ENCODE data around the gene SURF2.
"Not testable (repeated sequence)": the region's sequence is repeated elsewhere in the genome, so short reads cannot be mapped to it uniquely, and the experiment has no call there.

The SURF2 gene

DNA sequence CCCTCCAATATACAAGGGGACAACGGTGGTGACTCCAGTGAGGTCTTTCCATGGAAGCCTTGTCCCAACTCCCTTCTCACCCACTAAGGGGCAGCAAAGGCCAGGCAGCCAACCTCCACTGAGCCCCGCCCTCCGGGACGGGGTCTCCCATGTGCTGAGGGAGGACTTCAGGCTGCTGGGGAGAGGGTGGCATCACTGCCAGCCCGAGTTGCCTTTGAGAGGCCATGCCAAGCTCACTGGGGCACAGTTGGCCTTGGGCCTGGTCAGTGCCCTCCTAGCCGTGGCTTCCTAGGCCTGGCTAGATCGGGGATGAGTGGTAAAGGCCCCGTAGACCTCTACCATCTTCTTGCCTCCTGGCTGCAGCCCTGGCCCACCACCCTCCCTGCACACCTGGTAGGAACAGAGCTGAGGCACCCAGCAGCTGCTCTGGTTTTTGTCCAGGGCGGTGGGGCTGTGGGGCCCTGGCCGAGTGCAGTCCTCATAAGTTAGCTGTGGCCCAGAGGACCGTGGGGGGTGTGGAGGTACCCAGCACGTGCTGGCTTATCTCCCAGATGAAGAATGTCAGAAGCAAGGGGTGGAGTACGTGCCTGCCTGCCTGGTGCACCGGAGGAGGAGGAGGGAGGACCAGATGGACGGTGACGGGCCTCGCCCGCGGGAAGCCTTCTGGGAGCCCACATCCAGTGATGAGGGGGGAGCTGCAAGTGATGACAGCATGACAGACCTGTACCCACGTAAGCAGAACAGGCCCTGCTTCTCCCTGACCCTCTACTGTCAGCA is 3.2 kb downstream of the SURF2 start:
- DNase-seq, result no peak

- no peak for DNase-seq
Observed at GRCh38 chr9:133360400-133361393, 4.3 kb downstream of the SURF2 start.

GRCh38 chr9:133361507-133362092 is 5.2 kb downstream of the SURF2 start:
- no peak for DNase-seq

DNA sequence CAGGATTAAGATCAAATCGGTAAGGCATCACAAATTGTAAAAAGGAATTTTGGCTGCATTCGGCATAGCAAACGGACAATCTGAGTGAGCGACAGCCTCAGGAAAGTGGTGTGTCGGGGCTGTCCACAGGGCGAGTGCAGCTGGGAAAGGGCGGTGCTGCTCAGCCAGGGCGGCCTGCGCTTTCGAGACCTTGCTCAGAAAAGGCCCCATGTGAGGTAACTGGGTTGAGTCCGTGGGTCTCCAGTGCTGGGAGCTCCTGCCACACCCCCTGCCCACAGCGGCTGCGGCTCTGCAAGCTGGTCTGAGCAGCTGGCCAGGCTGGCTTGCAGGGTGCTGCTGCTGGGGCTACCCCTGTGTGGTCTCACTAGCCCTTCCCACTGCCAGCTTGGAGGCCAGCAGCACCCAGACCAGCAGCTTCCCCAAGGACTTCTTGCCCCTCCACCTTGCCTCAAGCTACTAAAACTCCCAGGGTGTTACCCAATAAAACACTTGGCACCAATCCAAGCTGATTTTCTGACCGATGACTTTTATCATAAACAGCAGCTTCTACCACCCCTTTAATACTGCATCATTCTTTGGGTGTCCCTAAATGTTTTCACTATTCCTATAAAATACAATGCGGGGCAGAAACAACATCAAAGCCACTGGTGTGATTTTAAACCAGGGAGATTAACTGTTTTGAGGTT is 6.2 kb downstream of the SURF2 start:
- no peak for DNase-seq

- DNase-seq, result no peak
Observed at GRCh38 chr9:133366435-133366834, 10.1 kb downstream of the SURF2 start.

GRCh38 chr9:133367221-133367620 is 10.9 kb downstream of the SURF2 start:
- DNase-seq, result no peak

DNA sequence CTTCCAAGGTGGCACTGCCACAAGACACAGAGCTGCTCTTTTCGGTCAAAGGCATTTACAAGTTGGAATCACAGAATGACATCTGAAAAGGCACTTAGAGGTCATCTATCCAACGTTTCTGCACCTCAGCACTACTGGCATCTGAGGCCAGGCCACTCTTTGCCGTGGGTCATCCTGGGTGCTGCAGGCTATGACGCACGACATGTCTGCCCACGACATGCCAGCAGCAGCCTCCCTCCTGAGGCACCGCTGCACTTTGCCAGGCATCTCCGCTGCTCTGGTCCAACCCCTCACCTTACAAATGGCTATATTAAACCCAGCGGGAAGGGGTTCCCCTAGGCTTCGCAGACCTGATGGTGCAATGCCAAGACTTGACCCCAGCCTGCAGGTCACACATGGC is 11.4 kb downstream of the SURF2 start:
- no peak for DNase-seq

- peak; percentile 88 for DNase-seq
Observed at GRCh38 chr9:133368249-133368881, 12.0 kb downstream of the SURF2 start.

DNA sequence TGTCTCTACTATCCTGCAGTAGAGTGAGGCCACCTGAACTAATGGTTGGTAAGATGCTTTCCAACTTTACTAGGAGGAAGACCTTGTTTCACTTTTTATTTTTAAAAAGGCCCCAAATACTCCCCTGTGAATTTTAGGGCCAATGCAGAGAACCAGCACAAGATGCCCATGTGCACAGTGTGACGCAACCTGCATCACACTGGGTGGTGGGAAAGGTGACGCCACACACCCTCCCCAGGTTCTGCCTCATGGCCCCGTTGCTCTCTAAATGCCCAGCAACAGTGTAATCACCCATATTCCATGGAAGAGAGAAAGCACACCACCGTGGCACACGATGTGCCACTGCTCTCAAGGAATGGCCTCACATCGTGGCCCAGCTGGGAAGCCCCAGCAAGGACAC is 13.1 kb downstream of the SURF2 start:
- no peak for DNase-seq

GRCh38 chr9:133369933-133370332 is 13.6 kb downstream of the SURF2 start:
- DNase-seq, result no peak

GRCh38 chr9:133370685-133371084 is 14.3 kb downstream of the SURF2 start:
- no peak for DNase-seq

- DNase-seq, result no peak
Observed at GRCh38 chr9:133371261-133371711, 14.9 kb downstream of the SURF2 start.

- no peak for DNase-seq
Observed at GRCh38 chr9:133372144-133372543, 15.8 kb downstream of the SURF2 start.

DNA sequence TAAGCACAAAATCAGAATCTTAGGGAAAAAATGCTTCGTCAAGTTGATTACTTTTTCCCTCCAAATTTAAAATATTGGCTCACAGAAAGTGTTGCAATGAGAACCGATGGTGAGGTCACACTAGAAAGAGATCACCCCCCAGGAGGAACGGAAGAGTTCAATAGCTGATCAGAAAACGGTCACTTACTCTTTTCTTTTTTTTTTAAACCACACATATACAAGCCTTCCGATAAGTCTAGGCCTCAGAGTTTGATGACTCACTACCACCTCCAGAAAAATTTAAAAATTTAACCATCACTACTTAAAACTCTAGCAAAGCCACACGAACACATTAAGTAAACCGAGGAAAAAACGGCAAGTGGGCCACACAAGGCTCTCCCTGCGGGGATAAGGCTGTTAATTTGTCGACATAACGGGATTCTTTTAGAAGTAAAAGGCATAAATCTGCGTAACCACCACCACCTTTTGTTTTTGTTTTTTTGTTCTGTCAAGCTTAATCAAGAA is 18.3 kb downstream of the SURF2 start:
- DNase-seq, result no peak

DNA sequence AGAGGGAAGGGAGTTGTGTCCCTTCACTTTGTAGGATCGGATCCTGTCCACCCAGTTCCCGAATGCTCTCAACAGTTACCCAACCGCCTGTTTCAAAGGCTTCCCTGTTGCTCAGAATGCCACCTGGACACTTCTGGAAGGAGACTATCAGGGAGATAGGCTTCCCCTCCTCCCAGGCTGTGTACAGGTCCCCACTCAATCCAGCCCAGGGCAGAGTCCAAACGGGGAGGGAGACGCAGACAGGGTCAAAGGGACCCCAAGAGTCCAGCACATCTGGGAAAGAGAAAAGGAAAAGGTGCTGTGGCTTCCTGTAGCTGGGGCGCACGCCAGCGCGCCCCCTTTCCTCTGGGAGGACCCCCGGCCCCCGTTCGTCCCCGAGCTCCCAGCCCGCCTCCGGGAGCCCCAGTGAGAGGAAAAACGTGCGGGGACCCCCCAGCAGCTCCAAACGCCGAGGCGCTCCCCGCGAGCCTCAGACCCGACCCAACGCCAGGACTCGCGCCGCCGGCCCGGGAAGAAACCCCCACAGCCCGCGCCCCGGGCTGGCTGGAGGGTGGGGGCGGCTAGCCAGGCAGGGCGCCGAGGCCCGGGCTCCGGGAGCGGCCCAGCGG is 18.9 kb downstream of the SURF2 start:
- DNase-seq, result no peak

- peak; percentile 80 for DNase-seq
Observed at GRCh38 chr9:133375724-133376654, 19.6 kb downstream of the SURF2 start, which contains the start of the genes STKLD1 and SURF4. STKLD1 (plus strand) TSS chr9:133376366; CDS start chr9:133376474, 108 bp downstream. SURF4 (minus strand) TSS chr9:133376060; CDS start chr9:133375969, 91 bp downstream.

DNA sequence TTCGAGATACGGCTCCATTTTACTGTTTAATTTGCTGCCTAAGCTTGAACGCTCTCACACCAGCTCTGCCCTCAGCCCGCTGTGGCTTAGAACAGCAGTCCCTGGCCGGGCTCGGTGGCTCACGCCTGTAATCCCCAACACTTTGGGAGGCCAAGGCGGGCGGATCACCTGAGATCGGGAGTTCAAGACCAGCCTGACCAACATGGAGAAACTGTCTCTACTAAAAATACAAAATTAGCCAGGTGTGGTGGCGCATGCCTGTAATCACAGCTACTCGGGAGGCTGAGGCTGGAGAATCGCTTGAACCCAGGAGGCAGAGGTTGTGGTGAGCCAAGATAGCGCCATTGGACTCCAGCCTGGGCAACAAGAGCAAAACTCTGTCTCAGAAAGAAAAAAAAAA is 20.9 kb downstream of the SURF2 start:
- not testable (repeated sequence) for DNase-seq

DNA sequence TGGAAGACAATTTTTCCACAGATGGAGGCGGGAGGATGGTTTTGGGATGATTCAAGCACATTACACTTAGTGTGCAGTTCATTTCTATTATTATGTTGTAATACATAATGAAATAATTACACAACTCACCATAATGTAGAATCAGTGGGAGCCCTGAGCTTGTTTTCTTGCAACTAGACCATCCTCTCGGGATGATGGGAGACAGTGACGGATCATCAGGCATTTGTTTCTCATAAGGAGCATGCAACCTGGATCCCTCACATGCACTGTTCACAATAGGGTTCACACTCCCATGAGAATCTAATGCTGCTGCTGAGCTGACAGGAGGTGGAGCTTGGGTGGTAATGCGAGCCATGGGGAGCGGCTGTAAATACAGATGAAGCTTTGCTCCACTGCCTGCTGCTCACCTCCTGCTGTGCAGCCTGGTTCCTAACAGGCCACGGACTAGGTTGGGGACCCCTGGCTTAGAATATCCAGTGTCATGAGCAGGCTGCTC is 21.4 kb downstream of the SURF2 start:
- peak; percentile 23 for DNase-seq

GRCh38 chr9:133378408-133378962 is 22.1 kb downstream of the SURF2 start:
- DNase-seq, result no peak
